Measurements from ENCODE around the gene BACH2. TPM values are rescaled to one million over a fixed set of nuclear protein-coding genes. Genes with fewer than 3 reads are reported as not detected.

Gene BACH2
- polyA plus RNA-seq, 1 donor from 2014 or later: 45.5 TPM

DNA sequence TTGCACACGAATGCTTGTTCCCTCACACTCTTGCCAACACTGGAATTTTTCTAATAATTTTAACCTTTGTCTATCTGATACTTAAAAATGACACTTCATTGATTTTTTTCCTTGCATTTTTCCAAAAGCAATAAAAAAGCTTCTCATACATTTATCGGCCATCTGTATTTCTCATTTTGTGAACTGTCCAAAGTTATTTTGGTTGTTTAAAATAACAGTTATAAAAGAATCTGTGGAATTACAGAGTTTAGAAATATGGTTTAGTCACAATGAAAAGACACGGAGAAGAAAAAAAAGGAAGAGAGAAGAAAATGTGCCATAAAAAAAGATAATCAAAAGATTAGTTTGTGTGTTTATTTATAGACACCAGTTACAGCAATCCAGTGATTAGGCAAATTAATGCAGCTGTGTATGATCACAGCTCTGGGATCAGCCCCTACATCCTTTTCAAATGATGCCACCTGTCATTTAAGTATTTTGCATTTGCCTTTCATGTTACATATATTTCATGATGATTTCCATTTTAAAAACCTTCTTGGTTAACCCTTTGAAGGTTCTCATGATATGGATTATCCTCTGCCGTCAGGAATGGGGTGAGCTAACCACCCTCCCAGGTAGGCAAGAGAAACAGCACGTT, 171.7 kb downstream of the BACH2 start:
- Histone ChIP-seq H3K9me2 (ENCODE audit: insufficient read depth, low read length) (no peaks in the 10 kb centered on the region), H3K4me3 (ENCODE audit: low read length) (no peak overlapping the region), H3K9ac (ENCODE audit: low read length) (no peak overlapping the region), H3K4me2 (ENCODE audit: low read length) (no peak overlapping the region), H3K36me3 (ENCODE audit: insufficient read depth, low read length) (no peaks in the 10 kb centered on the region), H2AFZ (ENCODE audit: low read depth, low read length) (no peak overlapping the region), H3K27me3 (ENCODE audit: insufficient read depth, low read depth, low read length) (no peaks in the 10 kb centered on the region), H3K27ac (ENCODE audit: low read length) (no peak overlapping the region), H4K20me1 (ENCODE audit: insufficient read depth) (no peaks in the 10 kb centered on the region), H3K9me3 (ENCODE audit: low read length) (no peaks in the 10 kb centered on the region), H3K79me2 (replicated peaks; ENCODE audit: insufficient read depth, low read length) (peaks cover 8% of the 10 kb centered on the region), H3F3A (ENCODE audit: insufficient read depth, low read length, poor library complexity, severe bottlenecking) (no peaks in the 10 kb centered on the region)
- TF ChIP-seq, protein P1, sequence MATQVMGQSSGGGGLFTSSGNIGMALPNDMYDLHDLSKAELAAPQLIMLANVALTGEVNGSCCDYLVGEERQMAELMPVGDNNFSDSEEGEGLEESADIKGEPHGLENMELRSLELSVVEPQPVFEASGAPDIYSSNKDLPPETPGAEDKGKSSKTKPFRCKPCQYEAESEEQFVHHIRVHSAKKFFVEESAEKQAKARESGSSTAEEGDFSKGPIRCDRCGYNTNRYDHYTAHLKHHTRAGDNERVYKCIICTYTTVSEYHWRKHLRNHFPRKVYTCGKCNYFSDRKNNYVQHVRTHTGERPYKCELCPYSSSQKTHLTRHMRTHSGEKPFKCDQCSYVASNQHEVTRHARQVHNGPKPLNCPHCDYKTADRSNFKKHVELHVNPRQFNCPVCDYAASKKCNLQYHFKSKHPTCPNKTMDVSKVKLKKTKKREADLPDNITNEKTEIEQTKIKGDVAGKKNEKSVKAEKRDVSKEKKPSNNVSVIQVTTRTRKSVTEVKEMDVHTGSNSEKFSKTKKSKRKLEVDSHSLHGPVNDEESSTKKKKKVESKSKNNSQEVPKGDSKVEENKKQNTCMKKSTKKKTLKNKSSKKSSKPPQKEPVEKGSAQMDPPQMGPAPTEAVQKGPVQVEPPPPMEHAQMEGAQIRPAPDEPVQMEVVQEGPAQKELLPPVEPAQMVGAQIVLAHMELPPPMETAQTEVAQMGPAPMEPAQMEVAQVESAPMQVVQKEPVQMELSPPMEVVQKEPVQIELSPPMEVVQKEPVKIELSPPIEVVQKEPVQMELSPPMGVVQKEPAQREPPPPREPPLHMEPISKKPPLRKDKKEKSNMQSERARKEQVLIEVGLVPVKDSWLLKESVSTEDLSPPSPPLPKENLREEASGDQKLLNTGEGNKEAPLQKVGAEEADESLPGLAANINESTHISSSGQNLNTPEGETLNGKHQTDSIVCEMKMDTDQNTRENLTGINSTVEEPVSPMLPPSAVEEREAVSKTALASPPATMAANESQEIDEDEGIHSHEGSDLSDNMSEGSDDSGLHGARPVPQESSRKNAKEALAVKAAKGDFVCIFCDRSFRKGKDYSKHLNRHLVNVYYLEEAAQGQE (IDR thresholded peaks at IDR 0.05; ENCODE audit: borderline replicate concordance): no peak
- TF ChIP-seq EP300 (conservative IDR thresholded peaks at IDR 0.05; ENCODE audit: poor library complexity, severe bottlenecking) (no peak), POLR2AphosphoS5 (IDR thresholded peaks at IDR 0.05) (no peak), TAF1 (IDR thresholded peaks at IDR 0.05; ENCODE audit: low read depth) (no peak), MXI1 (conservative IDR thresholded peaks at IDR 0.05; ENCODE audit: poor library complexity, severe bottlenecking) (no peak), RAD21 (conservative IDR thresholded peaks at IDR 0.05) (no peak), SMC3 (conservative IDR thresholded peaks at IDR 0.05; ENCODE audit: poor library complexity) (no peak), EZH2 (IDR thresholded peaks at IDR 0.05; ENCODE audit: borderline replicate concordance, insufficient read depth, low read length, poor library complexity, severe bottlenecking) (no peak)
- TF ChIP-seq, protein P2, sequence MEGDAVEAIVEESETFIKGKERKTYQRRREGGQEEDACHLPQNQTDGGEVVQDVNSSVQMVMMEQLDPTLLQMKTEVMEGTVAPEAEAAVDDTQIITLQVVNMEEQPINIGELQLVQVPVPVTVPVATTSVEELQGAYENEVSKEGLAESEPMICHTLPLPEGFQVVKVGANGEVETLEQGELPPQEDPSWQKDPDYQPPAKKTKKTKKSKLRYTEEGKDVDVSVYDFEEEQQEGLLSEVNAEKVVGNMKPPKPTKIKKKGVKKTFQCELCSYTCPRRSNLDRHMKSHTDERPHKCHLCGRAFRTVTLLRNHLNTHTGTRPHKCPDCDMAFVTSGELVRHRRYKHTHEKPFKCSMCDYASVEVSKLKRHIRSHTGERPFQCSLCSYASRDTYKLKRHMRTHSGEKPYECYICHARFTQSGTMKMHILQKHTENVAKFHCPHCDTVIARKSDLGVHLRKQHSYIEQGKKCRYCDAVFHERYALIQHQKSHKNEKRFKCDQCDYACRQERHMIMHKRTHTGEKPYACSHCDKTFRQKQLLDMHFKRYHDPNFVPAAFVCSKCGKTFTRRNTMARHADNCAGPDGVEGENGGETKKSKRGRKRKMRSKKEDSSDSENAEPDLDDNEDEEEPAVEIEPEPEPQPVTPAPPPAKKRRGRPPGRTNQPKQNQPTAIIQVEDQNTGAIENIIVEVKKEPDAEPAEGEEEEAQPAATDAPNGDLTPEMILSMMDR (IDR thresholded peaks at IDR 0.05; ENCODE audit: poor library complexity, severe bottlenecking): no peak

DNA sequence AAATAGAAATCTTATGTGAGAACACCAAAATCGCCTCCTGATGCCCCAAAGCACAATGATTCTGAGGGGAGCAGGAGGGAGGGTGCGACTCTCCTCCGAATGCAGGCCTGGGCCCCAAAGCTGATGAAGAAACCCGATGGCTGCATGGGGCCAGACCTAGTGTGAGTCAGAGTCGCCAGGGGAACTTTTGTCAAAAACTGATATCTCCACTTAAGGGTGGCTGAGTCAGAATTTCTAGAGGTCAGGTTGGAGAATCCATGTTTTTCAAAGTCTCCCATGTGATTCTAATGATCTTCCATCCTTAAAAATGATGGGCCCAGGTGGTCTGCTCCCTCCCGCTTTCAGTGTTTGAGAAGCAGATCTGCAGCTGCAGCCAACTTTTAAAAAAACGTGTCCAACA, 172.8 kb downstream of the BACH2 start:
- TF ChIP-seq EP300 (conservative IDR thresholded peaks at IDR 0.05; ENCODE audit: poor library complexity, severe bottlenecking) (no peak), SMC3 (conservative IDR thresholded peaks at IDR 0.05; ENCODE audit: poor library complexity) (no peak), MXI1 (conservative IDR thresholded peaks at IDR 0.05; ENCODE audit: poor library complexity, severe bottlenecking) (no peak), EZH2 (IDR thresholded peaks at IDR 0.05; ENCODE audit: borderline replicate concordance, insufficient read depth, low read length, poor library complexity, severe bottlenecking) (no peak), RAD21 (conservative IDR thresholded peaks at IDR 0.05) (no peak)
- Histone ChIP-seq H3K9me2 (ENCODE audit: insufficient read depth, low read length) (no peaks in the 10 kb centered on the region), H3K4me3 (ENCODE audit: low read length) (no peak overlapping the region), H3K27me3 (ENCODE audit: insufficient read depth, low read depth, low read length) (no peaks in the 10 kb centered on the region), H3K4me2 (ENCODE audit: low read length) (no peak overlapping the region), H3K79me2 (replicated peaks; ENCODE audit: insufficient read depth, low read length) (peaks cover 8% of the 10 kb centered on the region), H2AFZ (ENCODE audit: low read depth, low read length) (no peak overlapping the region), H3K9ac (ENCODE audit: low read length) (no peak overlapping the region), H4K20me1 (ENCODE audit: insufficient read depth) (no peaks in the 10 kb centered on the region), H3F3A (ENCODE audit: insufficient read depth, low read length, poor library complexity, severe bottlenecking) (no peaks in the 10 kb centered on the region), H3K27ac (ENCODE audit: low read length) (no peak overlapping the region), H3K36me3 (ENCODE audit: insufficient read depth, low read length) (no peaks in the 10 kb centered on the region), H3K9me3 (ENCODE audit: low read length) (no peaks in the 10 kb centered on the region)
